Activated CD8-positive, alpha-beta memory T cell treated with anti-CD3 and anti-CD28 coated beads, Interleukin-2, amount 50 U/mL, for 24 hours (primary cell): ENCODE data around the gene PHRF1.

Source experiments
- DNase-seq: peaks from one replicate; pipeline ENCODE4 v3.0.0-alpha.2; 2020; ENCODE audit errors: extremely low read depth

The PHRF1 gene

DNA sequence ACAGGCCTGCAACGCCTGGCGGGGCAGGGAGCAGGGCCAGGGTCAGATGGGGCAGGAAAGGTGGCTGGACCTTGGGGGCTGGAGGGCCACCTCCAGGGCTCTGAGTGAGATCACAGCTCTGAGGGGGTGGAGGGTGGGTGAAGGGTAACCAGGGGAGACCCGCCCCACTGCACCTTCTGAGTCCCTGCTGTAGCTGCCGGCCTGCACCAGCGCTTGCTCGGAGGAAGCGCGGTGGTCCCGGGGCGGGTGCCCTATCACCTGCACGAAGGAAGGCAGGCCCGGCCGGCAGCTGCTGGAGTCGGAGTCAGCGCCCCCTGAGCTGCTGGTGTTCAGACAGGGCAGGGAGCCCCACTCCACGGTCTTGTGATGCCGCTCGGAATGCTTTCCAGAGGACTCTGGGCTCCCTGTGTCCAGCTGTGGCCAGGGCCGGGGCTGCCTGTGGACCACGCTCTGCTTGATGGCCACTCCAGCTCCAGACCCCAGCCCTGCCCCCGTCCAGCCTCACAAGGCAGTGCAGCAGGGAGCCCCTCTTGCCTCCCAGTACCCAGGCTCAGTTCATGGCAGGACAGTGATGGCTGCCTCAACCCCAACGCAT, 19.5 kb upstream of the PHRF1 start:
- DNase-seq: no peak

DNA sequence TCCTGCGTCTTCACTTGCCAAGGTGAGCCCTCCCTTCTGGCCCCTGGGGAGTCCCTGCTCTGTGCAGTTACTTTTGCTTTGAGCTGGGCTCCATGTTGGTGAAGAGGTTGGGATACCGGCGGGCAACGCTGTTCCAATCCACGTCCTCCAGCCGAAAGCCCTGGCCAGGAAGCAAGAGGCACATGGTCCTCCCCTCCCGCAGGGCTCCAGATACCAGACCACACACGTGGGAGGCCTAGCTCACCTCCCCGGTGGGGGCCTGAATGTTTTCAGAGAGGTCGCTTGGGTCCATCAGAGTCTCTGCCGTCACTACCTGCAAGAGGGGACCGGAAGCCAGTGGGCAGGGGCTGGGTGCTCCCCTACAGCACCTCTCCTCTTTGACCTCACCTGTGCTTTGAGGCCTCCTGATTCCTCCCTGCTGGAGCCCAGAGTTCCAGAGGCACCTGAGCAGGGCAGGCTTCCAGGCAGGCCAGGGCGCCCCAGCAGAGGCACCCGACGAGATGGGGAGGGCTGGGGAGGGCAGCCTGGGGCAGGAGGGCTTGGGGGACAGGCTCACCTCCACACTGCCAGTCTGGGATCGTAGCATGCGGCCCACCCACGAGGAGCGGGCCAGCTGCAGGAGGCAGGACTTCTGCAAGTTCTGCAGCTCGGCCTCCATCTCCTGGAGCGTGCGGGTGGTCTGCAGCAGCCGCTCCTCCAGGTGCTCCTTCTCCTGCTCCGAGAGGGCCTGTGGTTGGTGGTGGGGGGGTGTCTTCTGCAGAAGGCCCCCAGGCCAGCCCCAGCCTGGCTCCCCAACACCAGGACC, 18.7 kb upstream of the PHRF1 start:
- DNase-seq: no peak

DNA sequence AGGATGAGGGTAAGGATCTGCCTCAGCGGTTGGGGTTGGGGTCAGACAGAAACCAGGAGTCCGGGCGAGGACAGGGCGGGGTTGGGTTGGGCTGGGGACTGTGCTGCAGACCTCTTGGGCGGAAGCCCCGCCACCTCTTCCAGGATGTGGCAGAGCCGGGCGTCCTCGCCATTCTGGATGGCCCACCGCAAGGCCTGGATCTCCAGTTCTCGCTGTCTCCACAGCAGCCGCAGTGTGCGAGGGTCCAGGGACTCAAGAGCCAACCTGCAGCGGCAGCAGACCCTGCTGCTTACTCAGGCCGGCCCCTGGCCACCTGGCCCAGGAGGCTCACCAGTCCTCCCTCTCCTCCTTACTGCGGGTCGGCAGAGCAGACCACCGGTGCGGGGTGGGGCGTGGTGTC, 17.8 kb upstream of the PHRF1 start:
- no peak for DNase-seq

DNA sequence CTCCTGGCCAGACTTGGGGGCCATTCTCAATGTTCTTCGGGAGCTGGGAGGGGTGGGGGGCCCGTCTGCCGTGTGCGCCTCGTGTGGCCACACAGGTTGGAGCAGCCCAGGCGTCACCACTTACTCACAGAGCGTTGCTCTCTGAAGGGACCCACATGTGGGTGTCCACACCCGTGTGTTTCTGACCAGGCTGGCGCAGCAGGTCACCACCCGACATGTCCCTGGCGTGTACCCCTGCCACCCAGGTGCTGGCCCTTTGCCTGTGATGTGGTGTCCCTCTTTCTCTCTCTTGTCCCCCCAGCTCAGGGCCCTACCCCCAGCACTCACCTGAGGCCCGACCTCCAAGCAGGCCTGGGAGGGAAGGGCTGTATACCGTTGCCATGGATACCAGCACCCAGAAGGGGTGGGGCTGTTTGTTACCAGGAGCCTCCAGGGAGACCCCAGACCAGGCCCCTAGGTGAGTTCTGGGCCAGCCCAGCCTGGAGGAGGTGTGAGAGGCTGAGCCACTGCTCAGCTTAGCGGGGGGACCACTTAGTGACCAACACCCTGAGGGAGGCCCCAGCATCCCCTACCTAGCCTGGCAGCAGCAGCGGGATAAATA, 17.1 kb upstream of the PHRF1 start:
- no peak for DNase-seq

DNA sequence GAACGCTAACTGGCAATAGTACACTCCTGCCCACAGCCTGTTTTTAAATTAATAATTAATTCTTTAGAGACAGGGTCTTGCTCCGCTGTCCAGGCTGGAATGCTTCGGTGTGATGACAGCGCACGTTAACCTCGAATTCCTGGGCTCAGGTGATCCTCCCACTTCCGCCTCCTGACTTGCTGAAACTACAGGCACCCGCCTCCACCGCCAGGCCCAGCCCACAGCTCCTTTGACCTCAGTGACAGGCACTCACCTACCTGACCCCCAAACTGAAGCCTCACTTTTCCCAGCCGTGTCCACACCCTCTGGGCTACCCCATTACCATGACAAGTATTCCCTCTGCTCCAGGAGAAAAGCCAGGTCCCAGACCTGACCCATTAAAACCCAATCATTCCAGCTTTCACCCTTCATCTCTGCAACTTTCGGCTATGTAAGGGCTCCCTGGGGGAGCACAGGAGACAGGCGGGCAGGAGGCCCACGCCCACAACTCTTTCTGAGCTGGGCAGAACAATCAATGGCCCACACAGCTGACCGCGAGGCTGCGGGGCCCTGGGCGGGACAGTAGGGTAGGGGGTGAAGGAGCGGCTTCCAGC, 16.5 kb upstream of the PHRF1 start:
- no peak for DNase-seq

DNA sequence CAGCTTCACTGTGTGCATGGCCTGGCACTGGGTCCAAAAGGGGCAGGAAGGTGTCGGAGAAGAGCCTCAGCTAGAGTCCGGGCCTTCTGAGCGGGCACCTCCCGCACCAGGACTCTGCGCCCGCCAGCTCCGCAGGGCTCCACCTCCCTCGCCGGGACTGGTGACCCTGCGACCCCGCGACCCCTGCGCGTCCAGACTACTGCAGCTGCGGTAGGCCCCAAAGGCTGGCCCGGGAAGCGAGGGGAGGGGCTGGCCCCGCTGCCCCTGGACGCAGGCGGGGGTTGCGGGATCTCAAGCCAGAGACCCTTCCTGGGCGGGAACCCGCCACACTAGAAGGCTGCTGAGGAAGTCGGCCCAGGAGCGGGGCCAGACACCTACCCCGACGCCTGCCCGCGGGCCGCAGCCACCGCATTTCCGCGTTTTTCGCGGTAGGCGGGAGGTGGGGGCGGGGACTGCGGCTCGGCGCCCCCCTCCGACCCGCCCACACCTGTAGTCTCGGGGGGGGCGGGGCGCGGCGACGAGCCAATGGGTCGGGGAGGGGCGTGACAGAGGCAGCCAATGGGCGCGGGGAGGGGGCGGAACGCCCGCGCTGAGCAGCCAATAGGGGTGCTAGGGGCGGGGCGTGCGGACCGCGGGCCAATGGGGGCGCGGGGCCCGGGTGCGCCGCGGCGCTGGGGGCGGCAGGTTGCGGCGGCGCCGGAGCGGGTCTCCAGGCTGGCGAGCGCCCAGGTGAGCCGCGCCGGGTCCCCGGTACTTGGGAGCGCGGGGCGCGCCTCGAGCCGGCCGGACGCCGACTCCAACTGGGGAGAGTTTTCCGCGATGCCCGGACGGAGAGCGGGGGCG, 15.7 kb upstream of the PHRF1 start, which contains the start of the genes LMNTD2 and RASSF7:
LMNTD2 (minus strand) TSS at position 434 of the 843 bp plus-strand sequence; CDS start at position 412, 22 bp downstream.
RASSF7 (plus strand) TSS at position 666 of the 843 bp plus-strand sequence. CDS start 799 bp downstream, outside the sequence.
- DNase-seq: peak; percentile 81

DNA sequence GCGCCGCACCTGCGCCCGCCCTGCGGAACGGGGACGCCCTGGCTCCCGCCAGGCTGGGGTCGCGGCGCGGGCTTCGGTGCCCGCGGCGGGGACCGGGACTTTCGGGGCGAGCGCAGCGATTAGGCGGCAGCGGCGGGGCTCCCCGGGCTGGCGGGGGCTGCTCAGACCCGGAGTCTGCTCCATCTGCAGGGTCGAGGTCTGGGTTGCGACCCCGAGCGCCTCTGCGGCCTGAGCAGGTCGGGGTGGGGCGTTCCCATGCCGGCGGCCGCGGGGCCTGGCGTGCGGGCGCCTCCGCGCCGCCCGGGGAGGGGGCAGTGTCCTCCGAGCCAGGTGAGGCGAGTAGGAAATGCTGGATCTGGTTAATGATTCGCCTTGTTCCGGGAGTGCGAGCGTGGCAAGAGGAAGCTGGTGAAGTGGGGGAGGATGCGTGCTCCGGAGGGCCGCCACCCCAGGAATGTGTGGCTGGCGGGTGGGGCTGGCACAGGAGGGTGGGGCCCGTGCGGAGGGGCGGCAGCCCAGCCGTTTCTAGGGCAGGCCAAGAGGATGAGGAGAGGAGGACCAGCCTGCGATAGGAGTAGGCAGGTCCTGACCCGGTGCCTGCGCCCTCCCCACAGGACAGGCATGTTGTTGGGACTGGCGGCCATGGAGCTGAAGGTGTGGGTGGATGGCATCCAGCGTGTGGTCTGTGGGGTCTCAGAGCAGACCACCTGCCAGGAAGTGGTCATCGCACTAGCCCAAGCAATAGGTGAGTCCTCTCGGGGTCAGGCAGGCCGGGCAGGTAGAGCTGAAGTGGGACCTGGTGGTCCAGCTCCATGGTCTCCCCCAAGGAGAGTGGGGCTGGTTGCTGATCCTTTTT, 14.9 kb upstream of the PHRF1 start:
- DNase-seq: no peak

DNA sequence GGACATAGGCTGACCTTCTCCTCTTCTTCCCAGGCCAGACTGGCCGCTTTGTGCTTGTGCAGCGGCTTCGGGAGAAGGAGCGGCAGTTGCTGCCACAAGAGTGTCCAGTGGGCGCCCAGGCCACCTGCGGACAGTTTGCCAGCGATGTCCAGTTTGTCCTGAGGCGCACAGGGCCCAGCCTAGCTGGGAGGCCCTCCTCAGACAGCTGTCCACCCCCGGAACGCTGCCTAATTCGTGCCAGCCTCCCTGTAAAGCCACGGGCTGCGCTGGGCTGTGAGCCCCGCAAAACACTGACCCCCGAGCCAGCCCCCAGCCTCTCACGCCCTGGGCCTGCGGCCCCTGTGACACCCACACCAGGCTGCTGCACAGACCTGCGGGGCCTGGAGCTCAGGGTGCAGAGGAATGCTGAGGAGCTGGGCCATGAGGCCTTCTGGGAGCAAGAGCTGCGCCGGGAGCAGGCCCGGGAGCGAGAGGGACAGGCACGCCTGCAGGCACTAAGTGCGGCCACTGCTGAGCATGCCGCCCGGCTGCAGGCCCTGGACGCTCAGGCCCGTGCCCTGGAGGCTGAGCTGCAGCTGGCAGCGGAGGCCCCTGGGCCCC, 14.1 kb upstream of the PHRF1 start:
- DNase-seq: no peak

DNA sequence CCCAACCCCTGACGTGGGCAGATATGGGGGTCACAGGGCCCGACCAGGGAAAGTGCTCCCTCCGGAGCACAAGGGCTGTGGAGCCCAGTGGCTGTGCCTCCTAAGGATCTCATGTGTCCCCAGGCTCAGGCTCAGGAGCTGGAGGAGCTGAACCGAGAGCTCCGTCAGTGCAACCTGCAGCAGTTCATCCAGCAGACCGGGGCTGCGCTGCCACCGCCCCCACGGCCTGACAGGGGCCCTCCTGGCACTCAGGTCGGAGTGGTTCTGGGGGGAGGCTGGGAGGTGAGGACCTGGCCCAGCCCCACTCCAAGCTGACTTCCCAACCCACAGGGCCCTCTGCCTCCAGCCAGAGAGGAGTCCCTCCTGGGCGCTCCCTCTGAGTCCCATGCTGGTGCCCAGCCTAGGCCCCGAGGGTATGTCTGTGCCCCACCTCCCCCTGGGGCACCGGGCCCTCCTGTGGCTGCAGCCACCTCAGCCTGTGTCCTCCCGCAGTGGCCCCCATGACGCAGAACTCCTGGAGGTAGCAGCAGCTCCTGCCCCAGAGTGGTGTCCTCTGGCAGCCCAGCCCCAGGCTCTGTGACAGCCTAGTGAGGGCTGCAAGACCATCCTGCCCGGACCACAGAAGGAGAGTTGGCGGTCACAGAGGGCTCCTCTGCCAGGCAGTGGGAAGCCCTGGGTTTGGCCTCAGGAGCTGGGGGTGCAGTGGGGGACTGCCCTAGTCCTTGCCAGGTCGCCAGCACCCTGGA, 13.0 kb upstream of the PHRF1 start:
- no peak for DNase-seq

DNA sequence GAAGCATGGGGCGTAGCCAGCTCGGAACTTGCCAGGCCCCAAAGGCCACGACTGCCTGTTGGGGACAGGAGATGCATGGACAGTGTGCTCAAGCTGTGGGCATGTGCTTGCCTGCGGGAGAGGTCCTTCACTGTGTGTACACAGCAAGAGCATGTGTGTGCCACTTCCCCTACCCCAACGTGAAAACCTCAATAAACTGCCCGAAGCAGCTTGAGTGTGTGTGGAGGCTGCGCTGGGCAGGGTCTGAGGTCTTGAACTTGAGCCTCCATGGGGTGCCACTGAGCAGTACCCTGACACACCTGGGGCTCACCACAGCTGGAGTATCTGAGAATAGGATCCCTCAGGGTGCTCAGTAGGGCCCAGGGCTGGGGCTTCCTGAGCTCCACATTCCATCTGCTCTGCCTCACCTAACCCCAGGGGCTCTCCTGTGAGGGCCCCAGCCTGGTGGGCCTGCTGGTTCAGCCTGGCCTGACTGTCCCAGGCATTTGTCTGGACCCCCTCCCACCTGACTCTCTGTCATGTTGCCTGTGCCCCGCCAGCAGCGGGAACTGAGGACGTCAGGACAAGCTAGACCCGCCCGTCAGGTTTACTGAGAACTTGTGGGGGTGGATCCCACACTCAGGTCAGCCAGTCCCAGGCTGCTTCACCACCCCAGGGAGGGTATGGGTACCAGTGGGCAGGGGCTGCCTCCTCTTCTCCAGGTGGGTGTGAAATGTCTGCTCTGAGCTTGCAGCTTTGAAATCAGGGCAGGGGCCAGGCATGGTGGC, 12.3 kb upstream of the PHRF1 start:
- no peak for DNase-seq

DNA sequence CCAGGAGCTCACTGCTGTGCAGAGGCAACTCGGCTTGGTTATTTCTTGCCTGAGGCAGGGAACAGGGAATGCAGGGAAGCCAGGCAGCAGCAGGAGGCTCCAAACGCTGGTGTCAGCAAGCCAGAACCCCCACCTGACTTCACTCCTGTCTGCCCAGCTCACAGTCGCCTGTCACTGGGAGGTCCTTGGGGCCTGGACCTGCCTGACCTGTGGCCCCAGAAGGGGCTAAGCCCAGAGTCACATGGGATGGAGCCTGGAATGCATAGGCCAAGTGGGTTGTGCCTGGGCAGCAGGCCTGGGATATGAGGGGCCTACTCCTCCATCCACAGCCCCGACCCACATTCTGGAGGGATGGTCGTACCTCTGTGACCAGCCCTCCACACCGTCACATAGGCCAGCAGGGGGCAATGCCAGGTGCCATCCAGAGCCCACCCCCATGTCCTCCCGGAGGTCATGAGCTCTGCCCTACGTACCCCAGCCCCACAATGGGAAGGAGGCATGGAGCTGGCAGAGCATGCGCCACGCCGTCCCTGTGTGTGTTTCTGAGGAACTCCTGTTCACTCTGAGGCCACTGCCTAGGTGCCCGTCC, 10.3 kb upstream of the PHRF1 start:
- DNase-seq: no peak

DNA sequence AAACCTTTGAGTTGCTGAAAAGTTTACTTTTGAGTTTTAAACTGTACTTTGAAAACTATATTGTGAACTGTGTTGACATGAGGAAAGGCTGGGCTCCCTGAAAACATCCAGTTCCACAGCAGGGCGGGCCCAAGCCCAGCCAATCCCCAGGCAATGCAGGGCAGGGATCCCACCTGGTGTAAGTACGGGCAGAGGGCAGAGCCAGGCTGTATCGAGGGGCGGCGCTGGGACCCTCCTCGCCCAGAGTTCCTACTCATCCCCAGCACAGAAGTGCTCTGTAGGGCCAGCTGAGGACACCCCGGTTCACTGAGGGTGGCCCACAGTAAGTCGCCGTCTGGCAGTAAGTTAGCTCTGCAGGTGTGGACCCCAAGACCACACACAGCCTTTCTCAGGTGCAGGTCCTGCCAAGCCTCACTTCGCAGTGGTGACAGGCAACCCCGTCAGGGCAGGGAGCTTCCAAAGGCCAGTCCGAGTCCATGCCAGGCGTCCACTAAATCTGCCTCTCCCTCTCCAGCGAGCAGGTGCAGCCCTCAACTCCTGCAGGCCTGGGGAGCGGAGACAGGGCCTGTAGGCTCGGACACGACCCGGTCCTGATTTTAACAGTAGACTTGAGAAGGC, 9.2 kb upstream of the PHRF1 start:
- no peak for DNase-seq

DNA sequence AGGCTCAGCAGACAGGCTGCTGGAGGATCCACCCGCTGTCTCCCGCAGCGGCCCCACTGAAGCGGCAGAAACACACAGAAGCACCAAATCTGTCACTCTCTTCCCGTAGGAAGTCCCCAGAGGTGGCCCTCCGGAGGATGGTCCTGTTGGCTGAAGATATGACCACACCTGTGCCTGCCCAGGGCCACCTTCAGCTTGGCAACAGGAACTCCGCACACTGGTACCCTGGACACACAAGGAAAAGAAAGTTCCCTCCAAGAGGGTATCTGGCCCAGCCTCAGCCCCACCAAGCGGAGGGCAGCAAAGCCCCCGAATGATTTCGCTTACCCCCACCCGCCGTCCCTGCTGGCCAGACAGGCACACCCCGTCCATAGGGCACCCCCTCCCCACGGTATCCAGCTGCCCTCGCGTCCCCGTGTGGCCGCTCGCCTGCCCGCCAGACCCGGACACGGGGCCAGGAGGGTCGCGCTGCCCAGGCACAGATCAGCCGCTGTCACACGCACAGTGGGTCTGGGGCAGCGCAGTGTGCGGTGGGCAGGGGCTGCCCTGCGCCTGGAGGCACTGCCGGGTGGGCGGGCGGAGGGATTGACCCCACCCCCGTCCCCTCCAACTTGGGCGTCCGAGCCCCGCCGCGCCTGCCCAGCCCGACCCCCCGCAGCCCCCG, 8.5 kb upstream of the PHRF1 start:
- no peak for DNase-seq

DNA sequence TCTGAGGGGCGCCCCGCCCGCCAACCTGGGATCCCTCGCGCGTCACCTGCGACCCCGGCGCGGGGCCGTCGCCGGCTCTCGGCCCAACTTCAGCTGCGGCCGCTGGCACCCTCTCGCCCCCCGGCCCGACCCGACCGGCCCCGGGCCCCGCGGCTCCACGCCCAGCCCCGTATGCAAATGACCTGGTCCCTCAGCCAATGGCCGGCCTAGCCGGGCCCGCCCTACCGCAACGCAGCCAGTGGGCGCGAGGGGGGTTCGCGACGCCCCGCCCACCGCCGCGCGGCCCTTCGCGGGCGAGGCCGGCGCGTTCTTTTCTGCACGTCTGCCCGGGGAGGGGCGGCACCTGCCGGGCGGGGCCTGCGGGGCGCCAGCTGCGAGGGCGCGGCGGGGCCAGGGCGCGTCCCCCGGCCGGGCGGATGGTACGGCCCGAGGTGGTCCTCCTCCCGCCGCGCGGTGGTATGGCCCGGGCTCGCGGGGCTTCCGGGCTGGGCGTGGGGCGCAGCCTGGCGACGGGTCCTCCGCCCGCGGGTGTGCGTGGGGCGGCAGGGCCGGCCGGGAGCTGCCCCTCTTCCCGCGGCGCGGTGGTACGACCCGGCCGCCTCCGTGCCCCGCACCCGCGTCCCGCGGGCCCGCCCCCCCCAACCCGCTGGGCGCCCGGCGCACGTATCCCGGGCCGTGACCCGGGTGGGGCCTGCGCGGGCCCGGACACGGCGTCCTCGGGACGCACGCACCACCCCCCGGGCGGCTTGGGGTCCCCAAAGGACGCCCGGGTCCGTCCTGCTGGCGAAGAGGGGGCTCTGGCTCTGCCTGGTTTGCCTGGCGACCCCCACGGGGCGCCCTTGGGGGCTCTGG, 7.7 kb upstream of the PHRF1 start:
- DNase-seq: peak; percentile 66

DNA sequence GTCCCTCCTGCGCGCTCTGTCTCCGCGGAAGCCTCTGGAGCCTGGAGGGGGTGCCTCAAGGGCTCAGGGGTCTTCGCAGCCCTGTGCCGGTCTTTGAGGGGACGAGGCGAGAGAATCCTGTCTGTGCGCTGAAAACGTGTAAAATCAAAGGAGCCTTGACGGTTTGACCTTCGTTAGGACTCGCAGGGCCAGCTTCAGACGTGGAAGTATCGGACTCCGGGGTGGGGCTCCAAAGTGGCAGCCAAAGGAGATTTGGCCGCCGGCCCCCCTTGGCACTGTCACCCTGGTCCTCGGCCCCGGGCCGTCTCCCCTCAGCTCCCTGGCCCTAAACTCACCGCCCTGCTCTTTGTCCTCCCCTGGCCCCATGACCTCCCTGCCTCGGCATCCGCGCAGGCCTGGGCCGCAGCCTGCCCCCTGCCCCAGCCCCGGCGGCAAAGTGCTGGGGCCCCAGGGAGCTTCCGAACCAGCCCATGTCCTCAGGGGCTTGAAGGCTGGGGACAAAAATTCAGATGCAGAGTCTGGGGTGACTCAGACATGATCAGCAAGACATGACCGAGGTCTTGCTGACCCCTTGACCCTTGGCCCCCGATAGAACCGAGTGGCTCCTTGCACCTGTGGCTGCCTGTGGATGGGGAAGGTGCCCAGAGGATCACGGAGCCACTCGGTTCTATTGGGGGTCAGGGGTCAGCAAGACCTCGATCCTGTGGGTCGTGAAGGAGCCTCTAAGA, 6.9 kb upstream of the PHRF1 start:
- no peak for DNase-seq

DNA sequence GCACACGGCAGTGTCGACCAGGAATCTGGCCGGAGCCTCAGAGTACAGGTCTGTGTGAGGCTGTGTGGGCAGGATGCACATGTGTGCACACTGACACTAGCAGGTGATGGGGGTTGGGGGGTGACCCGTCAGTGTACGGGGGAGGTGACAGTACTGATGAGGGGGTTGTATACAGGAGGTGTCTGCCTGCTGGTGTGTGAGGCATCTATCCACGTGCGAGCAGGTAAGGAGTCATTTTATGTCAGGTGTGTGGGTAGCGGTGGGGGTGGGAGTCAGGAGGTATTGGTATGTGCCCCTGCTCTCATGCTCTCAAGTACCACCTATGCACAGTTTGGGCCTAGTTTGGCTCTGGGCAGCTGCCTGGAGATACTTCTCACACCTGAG, 4.5 kb upstream of the PHRF1 start:
- no peak for DNase-seq
